ENCODE data around the gene YPEL2.

DNA sequence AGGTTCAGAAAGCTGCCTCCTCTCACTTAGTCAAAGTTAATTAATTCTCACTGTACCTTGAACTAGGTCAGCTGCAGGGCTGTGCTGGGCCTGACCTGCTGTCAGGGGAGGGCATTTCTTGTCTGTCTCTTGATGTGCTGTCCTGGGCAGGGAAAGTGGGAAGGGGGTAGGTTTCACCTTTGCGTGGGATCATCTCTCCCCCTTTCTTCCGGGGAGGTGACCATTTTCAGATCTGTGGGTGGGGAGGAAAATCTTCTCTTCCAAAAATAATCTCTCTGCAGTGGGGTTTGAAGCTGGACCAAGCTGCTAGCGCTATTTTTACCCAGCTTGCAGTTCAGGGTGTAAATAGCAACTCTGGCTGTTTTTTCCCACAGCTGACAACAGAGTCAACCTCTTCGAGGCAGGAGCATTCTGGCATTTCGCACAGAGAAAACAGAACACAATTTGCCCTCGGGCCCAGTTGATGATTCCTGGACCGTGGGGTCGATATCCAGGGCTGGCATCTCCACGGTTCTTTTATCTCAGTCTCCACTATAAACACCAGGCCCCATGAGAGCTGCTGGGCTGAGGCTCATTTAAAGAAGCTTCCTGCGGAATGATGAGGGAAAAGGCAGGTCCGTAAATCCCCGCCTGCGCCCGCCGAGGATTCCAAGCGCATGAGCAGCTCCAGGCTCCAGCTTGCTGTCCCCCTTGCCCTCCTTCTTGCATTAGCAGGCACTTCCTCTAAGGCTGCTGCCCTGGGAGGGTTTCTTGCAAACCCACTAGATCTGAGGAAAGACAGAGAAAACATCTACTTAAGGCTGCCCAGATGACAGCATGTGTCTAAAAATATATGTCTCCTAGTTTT lies 93.9 kb downstream of the YPEL2 start:
- no peak for TF ChIP-seq SMAD4 (CRISPR knock-in tag; IDR thresholded peaks at IDR 0.05)
- TF ChIP-seq FOXP1 (CRISPR knock-in tag; IDR thresholded peaks at IDR 0.05; ENCODE audit: borderline replicate concordance) = no peak
- TF ChIP-seq CTCF (IDR thresholded peaks at IDR 0.05) = no peak
- TF ChIP-seq CREB1 (CRISPR knock-in tag; IDR thresholded peaks at IDR 0.05) = no peak
- no peak for TF ChIP-seq IRF2 (CRISPR knock-in tag; IDR thresholded peaks at IDR 0.05; ENCODE audit: borderline replicate concordance, low read depth)
- no peak for TF ChIP-seq ZNF138 (CRISPR knock-in tag; conservative IDR thresholded peaks at IDR 0.05)
- TF ChIP-seq E2F5 (CRISPR knock-in tag; IDR thresholded peaks at IDR 0.05) = no peak
- TF ChIP-seq NR3C1 (CRISPR knock-in tag; conservative IDR thresholded peaks at IDR 0.05; ENCODE audit: low read depth) = no peak

Data from WTC11 (cell line).